Measurements from ENCODE around the gene MEN1. TPM values are rescaled to one million over a fixed set of nuclear protein-coding genes. Genes with fewer than 3 reads are reported as not detected.
A peak's percentile ranks its signal among the peaks of the same experiment; 100 is the strongest.

MEN1 gene
- total and polyA plus RNA-seq, 2 of the 13 experiments (the other 11 are each of a cell fraction or from before 2014, with no cell fraction given), result 20.5 to 27.3 TPM

GRCh38 chr11:64760759-64761420 is 49.5 kb downstream of the MEN1 start (continued):
- TF ChIP-seq BRCA1 (CRISPR knock-in tag; IDR thresholded peaks at IDR 0.05) (no peak), KDM1A (CRISPR knock-in tag; IDR thresholded peaks at IDR 0.05) (0 out of 2 replicates have a peak, but pooled peaks have one; percentile 19), ZSCAN30 (CRISPR knock-in tag; IDR thresholded peaks at IDR 0.05) (no peak), SALL2 (CRISPR knock-in tag; IDR thresholded peaks at IDR 0.05) (no peak), GLMP (CRISPR knock-in tag; IDR thresholded peaks at IDR 0.05; ENCODE audit: borderline replicate concordance) (no peak), CBX2 (IDR thresholded peaks at IDR 0.05; ENCODE audit: low read depth, low read length) (no peak), CBX2 (CRISPR knock-in tag; IDR thresholded peaks at IDR 0.05; ENCODE audit: low read depth) (no peak), ZNF776 (CRISPR knock-in tag; IDR thresholded peaks at IDR 0.05) (no peak), ZFP36 (IDR thresholded peaks at IDR 0.05; ENCODE audit: borderline replicate concordance, low read depth, low read length, partially characterized antibody) (peak; percentile 8), RNF2 (conservative IDR thresholded peaks at IDR 0.05; ENCODE audit: low read depth) (no peak), LBX2 (CRISPR knock-in tag; IDR thresholded peaks at IDR 0.05; ENCODE audit: borderline replicate concordance) (no peak), POLR2G (IDR thresholded peaks at IDR 0.05; ENCODE audit: low read depth, low read length) (peak; percentile 29; the same call in 1 of the 2 replicates), ZC3H4 (CRISPR knock-in tag; IDR thresholded peaks at IDR 0.05; ENCODE audit: borderline replicate concordance) (no peak), ZNF547 (CRISPR knock-in tag; IDR thresholded peaks at IDR 0.05) (no peak), POLR2AphosphoS2 (IDR thresholded peaks at IDR 0.05; ENCODE audit: low read depth, low read length) (peak; percentile 85; the same call in 1 of the 2 replicates), MTERF4 (CRISPR knock-in tag; IDR thresholded peaks at IDR 0.05) (no peak), SPEN (CRISPR knock-in tag; IDR thresholded peaks at IDR 0.05; ENCODE audit: low read depth) (no peak), ZNF761 (CRISPR knock-in tag; conservative IDR thresholded peaks at IDR 0.05) (no peak), KDM5B (CRISPR knock-in tag; IDR thresholded peaks at IDR 0.05; ENCODE audit: borderline replicate concordance) (no peak), SUZ12 (IDR thresholded peaks at IDR 0.05; ENCODE audit: low read depth, low read length) (no peak), STAG1 (CRISPR knock-in tag; IDR thresholded peaks at IDR 0.05) (no peak), POLR2A (IDR thresholded peaks at IDR 0.05; ENCODE audit: insufficient read depth in 1 of 2, low read depth in 2 of 2, low read length in 2 of 2) (0 out of 4 replicates have a peak, but pooled peaks of 1 of the 2 experiments have one; percentile 8), E2F1 (CRISPR knock-in tag; IDR thresholded peaks at IDR 0.05) (no peak), SMAD1 (CRISPR knock-in tag; IDR thresholded peaks at IDR 0.05; ENCODE audit: borderline replicate concordance, low read depth) (no peak), ZNF275 (CRISPR knock-in tag; IDR thresholded peaks at IDR 0.05; ENCODE audit: borderline replicate concordance) (no peak), NKX3-1 (CRISPR knock-in tag; IDR thresholded peaks at IDR 0.05) (no peak), ZMYM3 (CRISPR knock-in tag; IDR thresholded peaks at IDR 0.05) (peak; percentile 85), ZNF768 (CRISPR knock-in tag; IDR thresholded peaks at IDR 0.05) (peak; percentile 97)

Data from HepG2 (cell line).